ENCODE data around the gene ANKH. TPM values are rescaled to one million over a fixed set of nuclear protein-coding genes. Genes with fewer than 3 reads are reported as not detected.

ANKH gene
- total RNA-seq, 4 donors from 2014 or later: 18.1 to 44.5 (median 30.5) TPM

DNA sequence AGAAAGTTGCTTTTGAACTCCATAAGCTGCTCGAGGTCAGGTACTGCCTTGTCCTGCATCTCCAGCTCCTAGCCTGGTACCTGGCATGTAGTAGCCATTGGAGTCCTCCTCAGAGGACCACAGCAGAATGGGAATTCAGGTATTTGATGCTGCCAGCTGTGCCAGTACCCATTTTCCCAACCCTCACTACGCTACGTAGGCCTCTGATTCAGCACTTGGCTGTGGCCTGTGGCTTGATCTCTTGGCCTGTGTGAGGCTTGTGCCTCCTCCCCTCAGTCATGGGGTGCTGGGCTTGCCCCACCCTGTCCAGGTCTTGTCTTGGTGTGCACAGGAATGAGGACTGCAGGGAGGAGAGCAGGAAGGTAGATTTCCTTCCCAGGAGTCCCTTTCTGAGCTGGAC lies 195.3 kb downstream of the ANKH start:
- TF ChIP-seq CTCF (IDR thresholded peaks at IDR 0.05; ENCODE audit: low read depth): no peak

DNA sequence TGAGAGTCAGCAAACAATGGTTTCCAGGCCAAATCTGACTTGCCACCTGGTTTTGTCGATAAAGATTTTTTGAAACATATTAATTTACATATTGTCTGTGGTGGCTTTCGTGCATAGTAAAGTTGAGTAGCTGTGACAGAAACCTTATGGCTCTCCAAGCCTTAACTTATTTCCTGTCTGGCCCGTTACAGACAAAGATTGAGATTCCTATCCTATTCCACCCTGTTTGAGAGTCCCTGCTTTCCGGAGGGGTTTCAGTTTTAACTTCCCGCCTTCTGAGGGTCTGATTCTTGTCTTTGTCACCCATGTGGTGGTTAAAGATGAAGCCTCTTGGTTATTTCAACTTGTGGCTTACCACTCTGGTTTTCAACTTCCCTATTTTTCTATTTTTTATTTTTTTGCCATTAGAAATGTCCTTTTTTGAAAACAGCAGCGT lies 195.7 kb downstream of the ANKH start:
- no peak for TF ChIP-seq CTCF (IDR thresholded peaks at IDR 0.05; ENCODE audit: low read depth)

DNA sequence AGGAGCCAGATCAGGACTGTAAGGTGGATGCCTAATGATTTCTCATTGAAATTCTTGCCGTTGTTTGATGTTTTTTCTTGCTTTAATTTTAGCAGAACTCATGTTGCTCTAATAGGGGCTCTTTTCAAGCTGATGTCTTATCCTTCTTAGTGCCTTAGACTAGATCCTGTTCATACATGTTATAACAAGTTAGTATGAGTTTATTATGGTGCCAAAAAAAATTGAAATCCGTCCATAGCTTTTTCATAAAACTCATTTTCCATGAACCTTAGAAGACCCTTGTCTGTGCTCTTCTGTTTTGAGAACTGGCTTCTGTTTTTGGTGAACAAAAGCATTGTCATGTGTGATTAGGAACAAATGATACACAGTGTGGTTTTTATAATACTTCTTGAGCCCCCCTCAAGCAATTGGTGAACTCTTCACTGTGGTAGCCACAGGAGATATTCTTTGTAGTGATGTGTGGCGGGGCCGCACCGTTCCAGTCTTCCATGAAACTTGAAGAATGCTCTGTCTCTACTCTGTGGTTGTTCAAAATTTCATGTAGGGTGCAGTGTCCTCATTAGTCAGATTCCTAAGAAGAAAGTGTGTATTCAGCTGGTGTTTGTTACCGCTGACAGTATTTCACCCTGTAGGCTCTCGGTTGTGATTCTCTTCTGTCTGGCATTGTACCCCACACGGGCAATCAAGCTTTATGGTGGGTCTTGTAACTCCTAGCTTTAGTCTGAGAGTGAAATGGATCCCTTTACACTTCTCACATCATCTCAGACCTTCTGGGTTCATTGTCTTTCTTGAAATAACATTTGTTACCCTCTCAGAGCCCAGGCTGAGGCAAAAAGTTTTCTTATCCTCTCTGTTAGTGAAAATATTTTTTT lies 196.4 kb downstream of the ANKH start:
- TF ChIP-seq CTCF (IDR thresholded peaks at IDR 0.05; ENCODE audit: low read depth): no peak

- TF ChIP-seq CTCF (IDR thresholded peaks at IDR 0.05; ENCODE audit: low read depth): no peak
Measured at GRCh38 chr5:14673443-14673842, 198.1 kb downstream of the ANKH start.

DNA sequence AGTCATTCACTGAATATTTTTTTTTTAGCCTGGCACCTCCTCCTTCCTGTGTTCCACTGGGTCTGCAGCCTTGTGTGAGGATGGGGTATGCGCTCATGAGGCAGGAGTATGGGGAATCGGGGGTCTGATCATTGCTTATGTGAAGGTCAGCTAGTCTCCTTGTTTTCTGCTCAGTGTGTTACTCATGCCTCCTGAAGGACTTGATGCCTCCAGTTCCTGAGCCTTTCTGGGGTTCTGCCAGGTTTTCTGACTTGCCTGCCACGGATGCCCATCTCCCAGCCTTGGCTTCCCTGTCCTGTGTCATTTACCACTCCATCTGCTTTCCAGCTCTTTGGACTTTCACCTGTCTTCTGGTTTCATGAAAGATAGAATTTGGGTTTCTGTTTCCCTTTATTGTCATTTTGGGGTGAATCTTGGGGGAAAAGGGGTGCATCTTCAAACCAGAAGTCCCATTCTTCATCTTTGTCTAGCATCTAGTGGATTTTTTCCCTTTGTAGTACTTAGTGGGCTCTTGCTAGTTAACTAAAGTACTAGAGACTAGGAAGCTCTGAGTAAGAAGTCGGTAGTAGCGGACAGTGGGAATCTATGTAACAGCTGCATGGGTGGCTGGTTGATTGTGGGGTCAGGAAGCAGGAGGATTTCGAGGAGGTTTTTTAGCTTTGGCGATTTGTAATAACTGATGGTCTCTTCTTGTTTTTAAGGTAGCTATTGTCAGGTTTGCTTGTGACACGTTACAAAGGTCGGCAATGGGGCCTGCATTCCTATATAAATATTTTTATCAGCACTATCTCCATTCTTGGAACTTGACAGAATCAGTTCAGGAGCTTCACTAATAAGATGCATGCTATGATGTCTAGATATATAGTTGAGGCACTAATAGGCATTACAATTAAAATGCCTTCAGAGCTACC lies 198.8 kb downstream of the ANKH start:
- no peak for TF ChIP-seq CTCF (IDR thresholded peaks at IDR 0.05; ENCODE audit: low read depth)

GRCh38 chr5:14672082-14672481 lies 199.5 kb downstream of the ANKH start:
- TF ChIP-seq CTCF (IDR thresholded peaks at IDR 0.05; ENCODE audit: low read depth): no peak

DNA sequence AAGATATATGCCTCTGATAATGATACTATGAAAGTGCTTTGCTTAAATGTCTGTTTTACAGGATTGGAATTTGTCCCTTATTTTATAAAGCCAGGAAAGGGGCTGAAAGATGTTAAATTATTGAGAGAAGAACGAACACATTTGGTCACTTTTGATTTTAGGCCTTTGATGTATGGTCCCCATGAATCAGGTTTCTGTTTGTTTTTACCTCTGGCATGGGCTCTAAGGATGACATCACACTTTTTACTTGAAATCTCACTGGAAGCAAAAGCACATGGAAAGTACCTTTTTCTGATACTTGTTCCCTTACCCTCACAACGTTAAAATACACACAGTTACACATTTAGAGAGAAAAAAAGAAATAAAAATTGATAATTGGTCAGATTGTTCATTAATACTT lies 200.2 kb downstream of the ANKH start:
- no peak for TF ChIP-seq CTCF (IDR thresholded peaks at IDR 0.05; ENCODE audit: low read depth)
